ENCODE measurements around the gene CAMTA1. TPM values are rescaled to one million over a fixed set of nuclear protein-coding genes. Genes with fewer than 3 reads are reported as not detected.
"Not testable (repeated sequence)": the region's sequence is repeated elsewhere in the genome, so short reads cannot be mapped to it uniquely, and the experiment has no call there.

CAMTA1 gene
- total RNA-seq, 1 donor: 71.6 TPM

GRCh38 chr1:7378346-7379130, 593.3 kb downstream of the CAMTA1 start:
- Histone ChIP-seq H3K4me1 (ENCODE audit: insufficient read depth, low read length) (no peaks in the 10 kb centered on the region), H3K4me3 (ENCODE audit: low read length) (no peak overlapping the region), H3K27me3 (ENCODE audit: insufficient read depth, low read length) (no peaks in the 10 kb centered on the region), H3K9me3 (ENCODE audit: low read depth, low read length) (no peaks in the 10 kb centered on the region)

GRCh38 chr1:7379441-7379971, 594.3 kb downstream of the CAMTA1 start:
- H3K4me3 ChIP-seq (ENCODE audit: low read length): no peak overlapping the region
- no peaks in the 10 kb centered on the region for H3K27me3 ChIP-seq (ENCODE audit: insufficient read depth, low read length)
- H3K9me3 ChIP-seq (ENCODE audit: low read depth, low read length): no peaks in the 10 kb centered on the region
- no peaks in the 10 kb centered on the region for H3K4me1 ChIP-seq (ENCODE audit: insufficient read depth, low read length)

GRCh38 chr1:7380068-7380467, 594.8 kb downstream of the CAMTA1 start:
- not testable (repeated sequence) for H3K9me3 ChIP-seq (ENCODE audit: low read depth, low read length); H3K27me3 ChIP-seq (ENCODE audit: insufficient read depth, low read length); H3K4me3 ChIP-seq (ENCODE audit: low read length); H3K4me1 ChIP-seq (ENCODE audit: insufficient read depth, low read length)

DNA sequence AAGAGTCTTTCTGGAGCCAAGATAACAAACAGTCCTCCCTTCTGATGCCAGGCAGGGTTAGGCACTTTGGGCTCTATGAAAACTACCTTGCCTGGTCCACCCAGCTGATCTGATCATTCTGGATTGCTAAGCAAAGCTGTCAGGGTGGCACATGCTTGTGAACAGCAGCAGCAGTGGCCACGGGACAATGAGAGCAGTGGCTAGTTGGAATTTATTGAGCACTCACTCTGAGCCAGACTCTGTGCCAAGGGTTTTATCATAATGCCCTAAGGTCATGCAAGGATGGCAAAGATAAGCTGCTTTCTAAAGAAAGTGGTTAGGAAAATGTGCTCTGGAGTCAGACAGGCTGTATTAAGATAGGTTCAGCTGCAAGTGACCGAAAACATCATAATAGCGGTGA, 595.5 kb downstream of the CAMTA1 start:
- Histone ChIP-seq H3K9me3 (ENCODE audit: low read depth, low read length) (no peaks in the 10 kb centered on the region), H3K27me3 (ENCODE audit: insufficient read depth, low read length) (no peaks in the 10 kb centered on the region), H3K4me1 (ENCODE audit: insufficient read depth, low read length) (no peaks in the 10 kb centered on the region), H3K4me3 (ENCODE audit: low read length) (no peak overlapping the region)

DNA sequence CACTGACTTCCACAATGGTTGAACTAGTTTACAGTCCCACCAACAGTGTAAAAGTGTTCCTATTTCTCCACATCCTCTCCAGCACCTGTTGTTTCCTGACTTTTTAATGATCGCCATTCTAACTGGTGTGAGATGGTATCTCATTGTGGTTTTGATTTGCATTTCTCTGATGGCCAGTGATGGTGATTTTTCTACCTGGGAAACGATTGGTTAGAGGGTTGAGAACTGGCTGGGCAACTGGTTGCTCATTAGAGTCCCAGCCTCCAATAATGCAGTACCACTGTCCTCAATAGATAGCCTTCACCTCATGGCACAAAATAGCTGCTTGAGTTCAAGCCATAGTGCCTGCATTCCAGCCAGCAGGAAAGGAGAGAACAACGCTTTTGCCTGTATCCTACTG, 596.5 kb downstream of the CAMTA1 start:
- not testable (repeated sequence) for H3K4me1 ChIP-seq (ENCODE audit: insufficient read depth, low read length); H3K27me3 ChIP-seq (ENCODE audit: insufficient read depth, low read length); H3K4me3 ChIP-seq (ENCODE audit: low read length); H3K9me3 ChIP-seq (ENCODE audit: low read depth, low read length)

DNA sequence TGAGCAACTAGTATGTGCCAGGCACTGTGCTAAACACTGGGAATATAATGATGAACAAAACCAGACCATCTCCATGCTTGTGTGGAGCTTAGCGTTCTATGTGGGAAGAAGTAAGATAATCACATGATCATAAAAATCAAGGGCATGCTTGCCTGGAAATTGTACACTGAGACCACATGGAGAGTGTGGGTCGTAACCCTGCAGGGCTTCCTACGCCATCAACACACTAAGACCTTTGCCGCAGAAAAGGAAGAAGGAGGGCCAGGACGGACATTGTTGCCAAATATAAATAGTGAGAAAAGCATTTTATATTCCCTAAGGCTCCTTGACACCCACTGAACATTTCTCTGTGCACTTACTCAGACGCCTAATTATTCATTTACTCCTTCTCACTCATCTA, 597.7 kb downstream of the CAMTA1 start:
- H3K4me1 ChIP-seq (ENCODE audit: insufficient read depth, low read length): no peaks in the 10 kb centered on the region
- H3K4me3 ChIP-seq (ENCODE audit: low read length): no peak overlapping the region
- no peaks in the 10 kb centered on the region for H3K27me3 ChIP-seq (ENCODE audit: insufficient read depth, low read length)
- no peaks in the 10 kb centered on the region for H3K9me3 ChIP-seq (ENCODE audit: low read depth, low read length)

- H3K27me3 ChIP-seq (ENCODE audit: insufficient read depth, low read length): no peaks in the 10 kb centered on the region
Measured at GRCh38 chr1:7383671-7384520, 598.6 kb downstream of the CAMTA1 start.

GRCh38 chr1:7384679-7385078, 599.4 kb downstream of the CAMTA1 start:
- no peaks in the 10 kb centered on the region for H3K4me1 ChIP-seq (ENCODE audit: insufficient read depth, low read length)

More at GRCh38 chr1:7383671-7384520, 598.6 kb downstream of the CAMTA1 start:
- H3K9me3 ChIP-seq (ENCODE audit: low read depth, low read length): no peaks in the 10 kb centered on the region
- no peaks in the 10 kb centered on the region for H3K4me1 ChIP-seq (ENCODE audit: insufficient read depth, low read length)
- H3K4me3 ChIP-seq (ENCODE audit: low read length): no peak overlapping the region

DNA sequence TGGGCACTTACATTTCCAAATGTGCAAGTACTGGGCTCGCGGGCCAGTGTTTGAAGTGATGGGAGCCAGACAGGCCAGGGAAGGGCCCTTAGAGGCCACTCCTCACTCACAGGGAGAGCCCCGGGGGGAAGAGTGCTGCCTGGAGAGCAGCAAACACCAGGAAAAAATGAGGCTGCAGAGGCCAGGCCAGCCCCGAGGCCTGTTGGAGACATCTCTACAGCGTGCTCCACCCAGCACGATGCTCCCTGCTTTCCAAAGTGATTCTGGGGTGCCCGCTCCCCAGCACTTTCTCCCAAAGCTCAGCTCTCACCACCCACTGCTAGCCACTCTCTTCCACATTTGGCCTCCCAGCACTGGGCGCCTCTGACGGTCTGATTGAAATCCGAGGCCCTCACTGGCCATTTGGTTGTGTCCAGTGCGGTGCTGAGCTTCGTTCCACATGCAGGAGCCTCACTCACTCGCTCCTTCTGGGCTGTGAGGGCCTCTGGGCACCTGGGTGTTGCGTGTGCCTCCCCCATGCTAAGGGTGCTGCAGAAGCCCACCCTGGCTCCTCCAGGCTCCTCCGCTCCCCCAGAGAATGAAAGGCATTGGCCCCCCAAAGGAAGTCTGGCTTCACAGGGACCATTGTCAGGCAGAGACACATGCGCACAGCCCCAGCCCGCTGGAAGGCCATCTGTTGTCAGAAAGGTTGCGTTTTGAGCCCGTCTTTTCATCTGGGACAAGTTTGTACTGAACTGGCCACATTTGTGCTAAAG, 600.4 kb downstream of the CAMTA1 start:
- H3K4me1 ChIP-seq (ENCODE audit: insufficient read depth, low read length): no peaks in the 10 kb centered on the region
- H3K9me3 ChIP-seq (ENCODE audit: low read depth, low read length): no peaks in the 10 kb centered on the region
- no peak overlapping the region for H3K4me3 ChIP-seq (ENCODE audit: low read length)
- no peaks in the 10 kb centered on the region for H3K27me3 ChIP-seq (ENCODE audit: insufficient read depth, low read length)

More at GRCh38 chr1:7384679-7385078, 599.4 kb downstream of the CAMTA1 start:
- no peaks in the 10 kb centered on the region for H3K27me3 ChIP-seq (ENCODE audit: insufficient read depth, low read length)
- H3K4me3 ChIP-seq (ENCODE audit: low read length): no peak overlapping the region
- no peaks in the 10 kb centered on the region for H3K9me3 ChIP-seq (ENCODE audit: low read depth, low read length)

DNA sequence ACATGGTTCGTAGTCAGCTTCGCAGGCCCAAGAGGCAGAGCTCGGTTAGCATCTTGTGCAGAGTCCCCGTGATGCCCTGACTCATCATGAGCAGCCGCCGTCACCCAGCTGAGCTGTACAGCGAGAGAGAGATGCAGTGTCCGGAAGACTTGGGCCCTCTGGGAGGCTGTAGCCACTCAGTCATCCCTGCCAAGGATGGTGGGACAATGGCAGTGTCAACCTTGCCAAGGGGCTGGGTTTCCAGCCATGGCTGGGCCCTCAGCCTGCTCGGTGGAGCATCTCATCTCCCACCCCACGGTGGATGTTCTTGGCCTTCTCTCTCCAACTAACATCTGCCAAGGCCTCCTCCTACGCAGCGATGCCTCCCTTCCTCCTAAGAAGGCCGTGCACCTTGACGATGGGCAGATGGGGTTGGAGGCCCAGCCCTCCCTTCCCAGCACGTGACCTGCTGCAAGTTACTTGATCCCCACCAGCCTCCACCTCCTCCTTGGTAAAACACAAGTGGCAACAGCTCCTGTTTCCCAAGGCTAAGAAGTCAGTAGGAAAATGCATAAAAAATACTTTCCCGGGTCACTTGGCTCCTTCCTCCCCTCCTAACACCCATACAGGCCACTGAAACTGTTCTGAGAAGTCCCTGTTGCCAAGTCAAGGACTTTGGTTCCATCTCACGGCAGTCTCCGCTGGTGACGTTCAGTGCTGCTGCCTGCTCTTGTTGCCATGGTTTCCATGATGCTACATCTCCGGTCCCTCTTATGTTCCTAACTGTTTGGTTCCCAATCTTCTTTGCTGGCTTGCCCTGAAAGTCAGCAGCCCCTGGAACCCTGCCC, 601.2 kb downstream of the CAMTA1 start:
- H3K4me1 ChIP-seq (ENCODE audit: insufficient read depth, low read length): no peaks in the 10 kb centered on the region
- no peaks in the 10 kb centered on the region for H3K9me3 ChIP-seq (ENCODE audit: low read depth, low read length)
- no peaks in the 10 kb centered on the region for H3K27me3 ChIP-seq (ENCODE audit: insufficient read depth, low read length)
- no peak overlapping the region for H3K4me3 ChIP-seq (ENCODE audit: low read length)

DNA sequence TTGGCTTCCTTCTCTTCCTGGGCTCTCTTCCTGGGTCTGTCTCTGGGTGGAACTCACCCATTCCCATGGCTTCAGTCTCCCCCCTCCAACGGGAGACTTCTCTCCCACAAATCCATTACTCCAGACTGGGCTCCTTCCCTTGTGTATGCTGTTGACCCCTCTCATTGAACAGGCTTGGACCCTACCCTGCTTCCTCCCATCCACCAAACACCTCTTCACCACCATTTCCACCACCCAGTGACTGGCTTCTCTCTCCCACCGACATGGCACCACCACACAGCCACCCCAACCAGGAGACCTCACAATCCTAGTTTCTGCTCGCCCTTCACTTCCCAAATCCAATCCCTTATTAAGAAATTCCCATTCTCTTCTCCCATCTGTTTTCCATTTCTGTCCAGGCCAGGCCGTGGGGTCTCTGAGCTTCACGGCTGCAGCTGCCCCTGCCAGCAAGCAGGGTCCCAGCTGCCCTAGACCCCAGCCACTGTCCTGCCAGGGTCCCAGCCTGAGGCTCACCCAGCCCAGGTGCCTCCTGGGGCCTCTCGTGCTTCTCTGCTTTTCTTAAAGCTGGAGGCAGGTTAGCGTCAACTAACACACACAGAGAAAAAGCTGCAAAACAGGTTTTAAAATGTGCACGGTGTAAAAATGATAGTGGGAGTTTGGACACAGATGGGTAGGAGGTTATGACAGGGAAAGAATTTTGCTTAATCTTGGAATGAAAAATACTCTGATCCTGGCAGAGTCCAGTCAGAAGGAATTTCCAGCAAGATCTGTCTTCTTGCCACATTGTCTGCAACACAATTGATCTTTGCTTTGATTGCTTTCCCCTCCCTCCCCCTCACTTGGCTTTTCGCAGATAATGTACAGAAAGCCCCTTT, 602.0 kb downstream of the CAMTA1 start:
- H3K9me3 ChIP-seq (ENCODE audit: low read depth, low read length): no peaks in the 10 kb centered on the region
- H3K27me3 ChIP-seq (ENCODE audit: insufficient read depth, low read length): no peaks in the 10 kb centered on the region
- H3K4me1 ChIP-seq (ENCODE audit: insufficient read depth, low read length): no peaks in the 10 kb centered on the region
- no peak overlapping the region for H3K4me3 ChIP-seq (ENCODE audit: low read length)

- H3K9me3 ChIP-seq (ENCODE audit: low read depth, low read length): no peaks in the 10 kb centered on the region
- H3K4me1 ChIP-seq (ENCODE audit: insufficient read depth, low read length): no peaks in the 10 kb centered on the region
- no peaks in the 10 kb centered on the region for H3K27me3 ChIP-seq (ENCODE audit: insufficient read depth, low read length)
- H3K4me3 ChIP-seq (ENCODE audit: low read length): no peak overlapping the region
Measured at GRCh38 chr1:7388141-7388487, 602.9 kb downstream of the CAMTA1 start.

DNA sequence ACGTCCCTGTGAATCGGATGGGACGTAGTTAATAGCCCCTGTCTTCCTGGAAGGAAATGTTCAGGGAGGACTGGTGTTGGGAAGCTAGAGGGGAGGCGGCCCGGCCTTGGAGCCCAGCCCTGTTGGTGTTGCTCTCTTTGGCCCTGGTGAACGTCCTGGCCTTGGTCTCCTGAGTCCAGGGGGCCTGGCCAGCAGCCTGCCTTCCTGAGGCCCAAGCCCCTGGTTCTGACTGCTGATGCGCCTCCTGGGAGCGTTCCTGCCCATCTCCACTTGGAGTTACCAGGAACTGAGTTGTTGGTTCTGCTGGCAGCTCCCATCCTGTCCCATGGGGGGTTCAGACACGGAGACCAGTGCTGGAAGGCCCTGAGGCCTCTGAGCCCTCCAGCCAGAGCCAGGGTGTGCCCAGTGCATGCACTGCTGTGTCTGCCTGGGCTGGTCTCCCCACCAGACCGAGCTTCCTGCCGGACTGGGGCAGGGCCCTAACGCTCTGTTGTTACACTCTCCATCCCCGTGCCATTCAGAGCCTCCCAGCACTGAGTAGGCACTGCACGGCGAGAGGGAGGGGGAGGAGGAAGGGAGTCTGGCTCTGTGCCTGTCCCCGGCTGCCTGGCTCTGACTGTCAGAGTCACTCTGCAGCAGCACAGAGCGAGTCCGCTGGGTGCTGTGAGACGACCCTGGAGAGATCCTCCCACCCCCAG, 603.4 kb downstream of the CAMTA1 start:
- Histone ChIP-seq H3K9me3 (ENCODE audit: low read depth, low read length) (no peaks in the 10 kb centered on the region), H3K4me3 (ENCODE audit: low read length) (no peak overlapping the region), H3K27me3 (ENCODE audit: insufficient read depth, low read length) (no peaks in the 10 kb centered on the region), H3K4me1 (ENCODE audit: insufficient read depth, low read length) (no peaks in the 10 kb centered on the region)
